OCI-LY1 (cell line): ENCODE measurements around the gene HAUS3.
"Not testable (repeated sequence)": the region's sequence is repeated elsewhere in the genome, so short reads cannot be mapped to it uniquely, and the experiment has no call there.

ENCODE experiments used
- H2AFZ ChIP-seq: fragments of 200-600 bp; sonication (generic), shearing (Covaris generic); 2 replicates; pipeline ENCODE4 v1.6.0; 2014; ENCODE audit warnings: antibody characterized with exemption, mild to moderate bottlenecking, low read length
- H3F3A ChIP-seq: fragments of 200-600 bp; sonication (generic), shearing (Covaris generic); 2 replicates; pipeline ENCODE4 v1.6.0; 2014; ENCODE audit warnings: mild to moderate bottlenecking, antibody characterized with exemption, low read length, moderate library complexity; ENCODE audit not compliant: insufficient read depth
- H3K27ac ChIP-seq: fragments of 200-600 bp; sonication (generic); 2 replicates; pipeline ENCODE4 v1.5.1; 2014; ENCODE audit warnings: low read length, mixed run types, mild to moderate bottlenecking, low read depth; ENCODE audit not compliant: poor library complexity, severe bottlenecking
- H3K27me3 ChIP-seq: fragments of 200-600 bp; sonication (generic); 2 replicates; pipeline ENCODE4 v1.6.0; 2014; ENCODE audit warnings: antibody characterized with exemption, mild to moderate bottlenecking, low read length, moderate library complexity; ENCODE audit not compliant: insufficient read depth
- H3K36me3 ChIP-seq: fragments of 200-600 bp; sonication (generic); 2 replicates; pipeline ENCODE4 v1.6.1; 2014; ENCODE audit warnings: mild to moderate bottlenecking, antibody characterized with exemption, low read length, moderate library complexity, mixed read lengths; ENCODE audit not compliant: insufficient read depth
- H3K4me1 ChIP-seq: fragments of 200-600 bp; sonication (generic); 2 replicates; pipeline ENCODE4 v1.5.1; 2014; ENCODE audit warnings: mild to moderate bottlenecking, low read length, moderate library complexity; ENCODE audit not compliant: insufficient read depth, severe bottlenecking
- H3K4me2 ChIP-seq: fragments of 200-600 bp; sonication (generic), shearing (Covaris generic); 2 replicates; pipeline ENCODE4 v1.6.1; 2014; ENCODE audit warnings: low read length
- H3K4me3 ChIP-seq: fragments of 200-600 bp; sonication (generic); 2 replicates; pipeline ENCODE4 v1.5.1; 2014; ENCODE audit warnings: low read length, low read depth, mild to moderate bottlenecking, mixed read lengths; ENCODE audit not compliant: poor library complexity, severe bottlenecking
- H3K79me2 ChIP-seq: fragments of 200-600 bp; shearing (Covaris generic); 2 replicates; pipeline ENCODE4 v1.6.1; 2016; ENCODE audit warnings: mixed run types, low read length, mixed read lengths; ENCODE audit not compliant: insufficient read depth
- H3K9ac ChIP-seq: fragments of 200-600 bp; sonication (generic), shearing (Covaris generic); 2 replicates; pipeline ENCODE4 v1.6.1; 2014; ENCODE audit warnings: mild to moderate bottlenecking, low read length, mixed read lengths
- H3K9me2 ChIP-seq: fragments of 200-600 bp; sonication (generic), shearing (Covaris generic); 2 replicates; pipeline ENCODE4 v1.6.1; 2014; ENCODE audit warnings: low read depth, mild to moderate bottlenecking, low read length, mixed read lengths
- H3K9me3 ChIP-seq: fragments of 200-600 bp; shearing (Covaris generic); 2 replicates; pipeline ENCODE4 v1.6.1; 2014; ENCODE audit warnings: low read length, mixed read lengths
- H4K20me1 ChIP-seq: fragments of 200-600 bp; sonication (generic), shearing (Covaris generic); 2 replicates; pipeline ENCODE4 v1.6.0; 2016; ENCODE audit warnings: mild to moderate bottlenecking, low read length; ENCODE audit not compliant: insufficient read depth
- EZH2 ChIP-seq: fragments of 200-600 bp; sonication (generic), shearing (Covaris generic); IDR thresholded peaks from 2 replicates; pipeline ENCODE4 v1.8.0; 2017; ENCODE audit warnings: borderline replicate concordance, mixed run types, mild to moderate bottlenecking, antibody characterized with exemption, low read length, moderate library complexity, mixed read lengths
- TF ChIP-seq, protein P1 (sequence below): fragments of 200-600 bp; sonication (generic), shearing (Covaris generic); IDR thresholded peaks from 2 replicates; pipeline ENCODE4 v1.5.1; 2017; ENCODE audit warnings: mild to moderate bottlenecking, antibody characterized with exemption, low read length, moderate library complexity, mixed read lengths

The HAUS3 gene

DNA sequence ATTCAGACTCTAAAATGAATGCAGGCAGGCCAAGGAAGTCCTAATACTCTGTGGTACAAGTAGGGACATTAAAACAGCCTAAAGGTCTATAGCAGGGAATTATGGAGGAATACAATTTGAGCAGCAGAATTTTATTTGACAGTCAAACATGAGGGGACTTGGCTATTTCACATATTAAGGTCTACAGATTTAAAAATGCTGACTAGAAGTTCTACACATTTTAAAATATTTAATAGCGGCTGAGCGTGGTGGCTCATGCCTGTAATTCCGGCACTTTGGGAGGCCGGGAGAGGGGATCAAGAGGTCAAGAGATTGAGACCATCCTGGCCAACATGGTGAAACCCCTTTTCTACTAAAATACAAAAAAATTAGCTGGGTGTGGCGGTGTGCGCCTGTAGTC, 10.8 kb downstream of the HAUS3 start:
- no peak for TF ChIP-seq EZH2
- TF ChIP-seq, protein P1, sequence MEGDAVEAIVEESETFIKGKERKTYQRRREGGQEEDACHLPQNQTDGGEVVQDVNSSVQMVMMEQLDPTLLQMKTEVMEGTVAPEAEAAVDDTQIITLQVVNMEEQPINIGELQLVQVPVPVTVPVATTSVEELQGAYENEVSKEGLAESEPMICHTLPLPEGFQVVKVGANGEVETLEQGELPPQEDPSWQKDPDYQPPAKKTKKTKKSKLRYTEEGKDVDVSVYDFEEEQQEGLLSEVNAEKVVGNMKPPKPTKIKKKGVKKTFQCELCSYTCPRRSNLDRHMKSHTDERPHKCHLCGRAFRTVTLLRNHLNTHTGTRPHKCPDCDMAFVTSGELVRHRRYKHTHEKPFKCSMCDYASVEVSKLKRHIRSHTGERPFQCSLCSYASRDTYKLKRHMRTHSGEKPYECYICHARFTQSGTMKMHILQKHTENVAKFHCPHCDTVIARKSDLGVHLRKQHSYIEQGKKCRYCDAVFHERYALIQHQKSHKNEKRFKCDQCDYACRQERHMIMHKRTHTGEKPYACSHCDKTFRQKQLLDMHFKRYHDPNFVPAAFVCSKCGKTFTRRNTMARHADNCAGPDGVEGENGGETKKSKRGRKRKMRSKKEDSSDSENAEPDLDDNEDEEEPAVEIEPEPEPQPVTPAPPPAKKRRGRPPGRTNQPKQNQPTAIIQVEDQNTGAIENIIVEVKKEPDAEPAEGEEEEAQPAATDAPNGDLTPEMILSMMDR: no peak
- Histone ChIP-seq H3K4me3 (no peak overlapping the region), H3K36me3 (peaks cover 14% of the 10 kb centered on the region; the same call in 1 of the 2 replicates), H3K9me2 (no peaks in the 10 kb centered on the region), H3K27ac (no peak overlapping the region), H3K4me1 (no peaks in the 10 kb centered on the region), H3K79me2 (no peaks in the 10 kb centered on the region), H3K27me3 (no peaks in the 10 kb centered on the region), H4K20me1 (no peaks in the 10 kb centered on the region), H3K4me2 (no peak overlapping the region), H3K9me3 (no peaks in the 10 kb centered on the region), H2AFZ (no peak overlapping the region), H3F3A (no peaks in the 10 kb centered on the region), H3K9ac (no peak overlapping the region)

DNA sequence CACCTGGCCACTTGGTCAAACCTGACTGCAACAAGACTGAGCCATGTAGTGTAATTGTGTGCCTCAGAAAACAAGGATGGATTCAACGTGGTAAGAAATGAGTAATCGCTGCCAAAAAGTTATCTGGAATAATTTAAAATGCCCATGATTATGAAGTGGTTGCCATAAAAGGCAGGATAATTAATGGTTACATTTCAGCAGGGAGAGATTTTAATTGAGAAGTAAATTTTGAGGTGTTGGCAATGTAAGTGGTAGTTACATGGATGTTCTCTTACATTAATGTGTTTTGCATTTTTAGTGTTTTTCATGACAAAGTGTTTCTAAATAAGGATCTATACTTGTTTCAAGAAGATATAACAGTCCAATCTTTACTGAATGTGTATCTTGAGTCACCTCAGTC, 15.7 kb downstream of the HAUS3 start:
- no peak overlapping the region for H3K4me2 ChIP-seq
- H3F3A ChIP-seq: no peaks in the 10 kb centered on the region
- no peaks in the 10 kb centered on the region for H4K20me1 ChIP-seq
- H3K79me2 ChIP-seq: no peaks in the 10 kb centered on the region
- no peak for TF ChIP-seq EZH2
- TF ChIP-seq, protein P1: no peak
- H3K9ac ChIP-seq: no peak overlapping the region
- H3K4me3 ChIP-seq: no peak overlapping the region
- H3K9me3 ChIP-seq: no peaks in the 10 kb centered on the region
- no peaks in the 10 kb centered on the region for H3K9me2 ChIP-seq
- no peak overlapping the region for H3K27ac ChIP-seq
- no peaks in the 10 kb centered on the region for H3K4me1 ChIP-seq
- no peaks in the 10 kb centered on the region for H3K27me3 ChIP-seq
- no peak overlapping the region for H2AFZ ChIP-seq
- H3K36me3 ChIP-seq: no peaks in the 10 kb centered on the region

DNA sequence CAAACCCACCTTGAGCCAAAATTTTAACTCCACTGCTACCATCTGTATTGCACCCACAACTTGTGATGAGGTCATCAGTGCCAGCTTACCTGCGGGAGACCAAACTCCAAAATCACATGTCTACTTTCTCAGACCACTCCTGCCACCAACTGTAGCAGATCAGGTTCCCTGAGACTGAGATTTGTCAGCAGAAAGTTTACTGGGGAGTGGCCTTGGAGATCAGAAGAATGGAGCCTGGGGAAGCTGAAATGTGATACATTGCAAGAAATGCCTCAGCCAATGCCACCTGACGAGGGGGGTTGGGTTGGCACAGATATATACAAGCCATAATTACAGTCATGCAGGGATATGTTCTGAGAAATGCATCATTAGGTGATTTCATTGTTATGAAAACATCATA, 19.1 kb downstream of the HAUS3 start:
- Histone ChIP-seq H3F3A (no peaks in the 10 kb centered on the region), H3K36me3 (no peaks in the 10 kb centered on the region), H3K9ac (no peak overlapping the region), H3K9me3 (no peaks in the 10 kb centered on the region), H3K27ac (no peak overlapping the region), H4K20me1 (no peaks in the 10 kb centered on the region), H3K27me3 (no peaks in the 10 kb centered on the region), H3K9me2 (no peaks in the 10 kb centered on the region), H3K79me2 (no peaks in the 10 kb centered on the region), H3K4me2 (no peak overlapping the region), H3K4me3 (no peak overlapping the region), H3K4me1 (no peaks in the 10 kb centered on the region), H2AFZ (no peak overlapping the region)
- TF ChIP-seq EZH2: no peak
- TF ChIP-seq, protein P1: no peak

DNA sequence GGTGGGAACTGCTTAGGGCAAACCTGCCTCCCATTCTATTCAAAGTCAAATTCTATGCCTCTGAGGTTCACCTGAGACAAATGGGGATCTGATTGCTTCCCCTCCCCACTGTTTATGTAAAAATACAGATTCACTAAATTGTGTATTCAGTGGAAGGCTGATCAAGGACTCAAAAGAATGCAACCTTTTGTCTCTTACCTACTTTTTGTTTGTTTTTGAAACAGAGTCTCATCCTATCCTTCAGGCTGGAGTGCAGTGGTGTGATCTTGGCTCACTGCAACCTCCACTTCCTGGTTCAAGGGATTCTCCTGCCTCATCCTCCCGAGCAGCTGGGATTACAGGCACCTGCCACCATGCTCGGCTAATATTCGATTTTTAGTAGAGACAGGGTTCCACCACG, 20.5 kb downstream of the HAUS3 start:
- H4K20me1 ChIP-seq, H3K4me3 ChIP-seq, H3K9ac ChIP-seq, H3K36me3 ChIP-seq, H3K27me3 ChIP-seq, H3F3A ChIP-seq, H3K4me2 ChIP-seq, H3K4me1 ChIP-seq, H3K9me2 ChIP-seq, H3K27ac ChIP-seq, H2AFZ ChIP-seq, H3K9me3 ChIP-seq, H3K79me2 ChIP-seq: not testable (repeated sequence)
